ENCODE measurements around the gene CDK11B.

Gene CDK11B

GRCh38 chr1:1626207-1627141 lies 32.3 kb downstream of the CDK11B start:
- in situ Hi-C loops (cut with MboI; ENCODE audit: low pct_unique_long_range_greater_than_20kb, low sequenced_read_pairs, unreplicated experiment): no loop called here

GRCh38 chr1:1625824-1626206 lies 33.0 kb downstream of the CDK11B start:
- in situ Hi-C loops (cut with MboI; ENCODE audit: low pct_unique_long_range_greater_than_20kb, low sequenced_read_pairs, unreplicated experiment): no loop called here
- TF ChIP-seq CTCF (IDR thresholded peaks at IDR 0.05; ENCODE audit: extremely low read depth, insufficient read depth, missing control alignments): no peak
- DNase-seq (ENCODE audit: low spot score): no peak

More at GRCh38 chr1:1626207-1627141, 32.3 kb downstream of the CDK11B start:
- DNase-seq (ENCODE audit: low spot score): no peak
- no peak for TF ChIP-seq CTCF (IDR thresholded peaks at IDR 0.05; ENCODE audit: extremely low read depth, insufficient read depth, missing control alignments)

DNA sequence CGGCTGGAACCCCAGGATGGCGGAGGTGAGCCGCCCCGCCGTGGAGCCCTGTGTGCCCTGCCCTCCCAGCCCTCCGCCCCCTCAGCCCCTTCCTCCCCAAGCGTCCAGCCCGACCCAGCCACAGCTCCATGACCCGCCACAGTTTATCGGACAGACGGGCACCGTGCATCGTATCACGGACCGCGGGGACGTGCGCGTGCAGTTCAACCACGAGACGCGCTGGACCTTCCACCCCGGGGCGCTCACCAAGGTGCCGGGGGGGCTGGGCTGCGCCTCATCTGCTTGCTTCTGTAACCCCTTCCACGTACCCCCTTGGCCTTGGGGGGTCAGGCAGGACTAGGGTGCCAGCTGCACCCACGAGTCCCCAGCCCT lies 33.4 kb downstream of the CDK11B start:
- no peak for TF ChIP-seq CTCF (IDR thresholded peaks at IDR 0.05; ENCODE audit: extremely low read depth, insufficient read depth, missing control alignments)
- in situ Hi-C loops (cut with MboI; ENCODE audit: low pct_unique_long_range_greater_than_20kb, low sequenced_read_pairs, unreplicated experiment): no loop called here
- DNase-seq (ENCODE audit: low spot score): no peak

- in situ Hi-C loops (cut with MboI; ENCODE audit: low pct_unique_long_range_greater_than_20kb, low sequenced_read_pairs, unreplicated experiment): no loop called here
- TF ChIP-seq CTCF (IDR thresholded peaks at IDR 0.05; ENCODE audit: extremely low read depth, insufficient read depth, missing control alignments): no peak
- DNase-seq (ENCODE audit: low spot score): no peak
Observed at GRCh38 chr1:1624443-1625403, 34.1 kb downstream of the CDK11B start.

DNA sequence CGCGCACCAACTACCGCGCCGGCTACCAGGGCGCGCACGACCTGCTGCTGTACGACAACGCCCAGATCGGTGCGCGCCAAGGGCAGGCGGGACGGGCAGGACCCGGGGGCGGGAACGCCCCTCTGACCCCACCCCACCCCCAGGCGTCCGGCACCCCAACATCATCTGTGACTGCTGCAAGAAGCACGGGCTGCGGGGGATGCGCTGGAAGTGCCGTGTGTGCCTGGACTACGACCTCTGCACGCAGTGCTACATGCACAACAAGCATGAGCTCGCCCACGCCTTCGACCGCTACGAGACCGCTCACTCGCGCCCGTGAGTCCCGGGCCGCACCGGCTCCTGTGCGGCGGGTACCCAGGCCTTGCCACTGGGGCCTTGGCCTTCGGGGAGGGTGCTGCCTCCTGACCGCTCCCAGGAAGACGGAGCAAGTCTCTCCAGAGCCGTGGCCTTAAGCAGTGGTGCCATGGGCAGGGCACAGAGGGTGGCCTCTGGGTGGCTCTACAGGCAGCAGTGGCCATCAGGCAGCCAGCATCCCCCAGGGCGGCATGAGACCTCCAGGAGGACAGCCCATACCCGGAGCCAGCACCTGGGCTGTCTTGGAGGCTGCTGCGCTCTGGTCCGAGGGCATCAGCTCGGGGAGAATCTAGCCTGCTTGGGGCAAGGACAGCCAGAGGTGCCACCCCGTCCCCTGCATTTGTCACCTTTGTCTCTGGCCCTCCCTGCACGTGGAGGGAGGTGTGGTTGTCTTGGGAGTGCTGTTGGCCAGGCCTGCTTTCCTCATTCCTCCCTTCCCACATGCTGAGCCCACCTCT lies 35.0 kb downstream of the CDK11B start:
- no peak for TF ChIP-seq CTCF (IDR thresholded peaks at IDR 0.05; ENCODE audit: extremely low read depth, insufficient read depth, missing control alignments)
- DNase-seq (ENCODE audit: low spot score): no peak
- in situ Hi-C loops (cut with MboI; ENCODE audit: low pct_unique_long_range_greater_than_20kb, low sequenced_read_pairs, unreplicated experiment): no loop called here

- in situ Hi-C loops (cut with MboI; ENCODE audit: low pct_unique_long_range_greater_than_20kb, low sequenced_read_pairs, unreplicated experiment): no loop called here
- TF ChIP-seq CTCF (IDR thresholded peaks at IDR 0.05; ENCODE audit: extremely low read depth, insufficient read depth, missing control alignments): no peak
- DNase-seq (ENCODE audit: low spot score): no peak
Observed at GRCh38 chr1:1623181-1623630, 35.6 kb downstream of the CDK11B start.
